ENCODE measurements around the gene STK24.
A peak's percentile ranks its signal among the peaks of the same experiment; 100 is the strongest.

STK24 gene

GRCh38 chr13:98486412-98486811 is 90.5 kb downstream of the STK24 start:
- no peak for DNase-seq

- no peak for DNase-seq
Measured at GRCh38 chr13:98485561-98485960, 91.3 kb downstream of the STK24 start.

DNA sequence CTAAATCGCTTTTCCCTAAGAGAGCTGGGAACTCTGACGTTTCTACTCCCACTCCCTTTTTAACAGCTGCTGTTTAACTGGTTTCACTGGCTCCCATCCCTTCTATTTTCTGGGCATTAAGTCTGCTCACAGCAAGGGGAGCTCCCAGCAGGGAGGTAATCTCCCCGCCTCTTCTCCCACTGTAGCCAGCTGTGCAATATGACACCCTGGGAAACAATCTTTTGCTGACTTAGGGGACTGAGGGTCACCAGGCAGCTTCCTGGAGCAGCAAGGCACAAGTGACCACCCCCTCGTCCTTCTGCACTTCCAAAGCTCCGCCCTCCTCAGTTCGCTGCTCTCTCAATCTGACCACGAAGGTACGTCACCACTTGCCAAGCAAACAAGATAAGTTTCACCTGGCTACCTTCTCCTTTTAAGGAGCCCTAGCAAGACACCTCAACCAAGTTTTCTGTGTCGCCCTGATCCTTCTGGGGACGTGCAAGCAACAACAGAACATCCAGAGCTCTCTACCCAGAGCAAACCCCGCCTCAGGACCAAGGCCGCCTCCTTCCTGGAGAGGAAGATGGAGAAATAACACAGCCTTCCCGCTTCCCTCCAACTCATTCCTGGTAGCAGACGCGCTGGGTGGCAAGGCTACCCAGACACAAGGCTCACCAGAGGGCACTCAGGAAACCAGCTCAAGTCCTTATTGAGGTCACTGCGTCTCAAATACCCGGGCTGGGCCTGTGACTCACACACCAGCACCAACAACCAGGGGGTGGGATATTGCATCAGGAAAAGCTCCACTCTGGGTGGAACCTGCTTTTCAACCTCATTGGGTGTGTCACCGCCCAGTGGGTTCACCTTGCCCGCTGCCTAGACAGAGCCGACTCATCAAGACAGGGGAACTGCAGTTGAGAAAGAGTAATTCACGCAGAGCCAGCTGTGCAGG is 92.4 kb downstream of the STK24 start:
- peak; percentile 88 for DNase-seq

DNA sequence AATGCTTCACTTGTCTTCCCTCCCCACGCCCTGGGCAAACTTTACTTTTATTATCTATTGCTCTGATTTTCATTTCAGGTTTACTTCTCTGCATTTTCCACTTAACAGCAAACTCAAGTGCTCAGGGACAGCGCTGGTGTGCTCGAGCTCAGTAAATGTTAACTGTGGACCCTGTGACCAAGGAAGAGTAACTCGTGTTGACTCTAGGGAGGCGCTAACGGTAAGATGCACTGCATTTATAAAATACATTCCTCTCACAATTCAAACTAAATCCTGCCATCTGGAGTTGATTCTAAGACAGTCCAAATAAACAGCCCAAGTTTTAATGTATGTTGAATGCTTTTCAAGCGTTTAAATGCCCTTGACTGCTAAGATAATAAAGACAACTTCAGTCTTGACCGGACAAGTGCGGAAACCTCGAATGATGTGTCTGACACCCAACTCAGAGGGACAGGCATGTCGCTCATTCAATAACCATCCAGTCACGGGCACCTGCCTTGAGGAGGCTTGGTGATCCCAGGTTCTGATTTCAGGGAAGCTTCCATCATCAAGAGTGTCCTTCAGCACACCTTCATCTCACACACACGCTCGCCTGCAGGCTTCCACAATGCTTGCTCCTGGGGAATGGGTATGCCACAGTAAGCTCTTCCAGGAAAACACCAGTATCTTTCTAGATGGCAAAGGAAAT is 93.2 kb downstream of the STK24 start:
- no peak for DNase-seq

DNA sequence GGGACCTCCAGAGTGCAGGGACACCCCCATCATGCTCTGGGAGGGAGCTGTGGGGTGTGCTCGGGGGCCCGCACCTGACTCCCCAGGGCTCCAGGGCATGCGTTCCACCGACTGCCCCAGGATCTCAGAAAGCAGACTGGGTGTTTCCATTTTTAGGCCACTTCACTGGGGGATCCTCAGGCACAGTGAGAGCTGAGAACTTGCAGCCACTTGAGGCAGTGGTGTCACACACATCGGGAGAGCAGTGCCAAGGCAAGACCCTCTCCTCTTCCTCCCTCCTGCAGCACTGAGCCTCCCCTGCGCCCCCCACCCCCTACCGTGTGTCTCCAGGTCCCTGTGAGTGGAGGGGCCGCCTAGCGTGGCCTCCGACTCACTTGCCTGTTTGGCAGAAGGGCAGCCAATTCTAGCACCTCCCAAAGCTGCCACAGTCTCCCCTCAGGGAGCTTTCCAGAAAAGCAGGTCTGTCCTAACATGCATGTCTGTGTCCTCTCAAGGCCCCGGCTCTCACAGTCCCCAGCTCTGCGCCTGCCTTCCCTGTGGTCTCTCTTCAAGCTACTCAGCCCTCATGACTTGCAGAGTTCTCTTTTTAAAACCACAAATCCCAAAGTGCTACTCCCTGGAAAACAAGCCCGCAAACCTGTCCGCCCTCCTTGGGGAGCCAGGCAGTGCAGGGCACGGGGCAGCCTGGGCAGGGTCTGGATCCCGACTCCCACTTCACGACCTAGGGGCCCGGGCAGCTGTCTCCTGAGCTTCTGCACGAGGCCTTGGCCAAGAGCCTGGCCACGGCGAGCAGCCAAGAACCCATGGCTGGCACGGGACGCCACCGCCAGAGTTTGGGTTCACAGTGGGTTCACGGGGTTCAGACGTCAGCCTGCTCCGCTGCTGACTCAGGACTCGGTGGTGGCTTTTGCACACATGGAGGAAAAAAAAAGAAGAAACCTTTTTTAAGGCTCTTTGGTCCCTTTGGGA is 94.1 kb downstream of the STK24 start:
- DNase-seq: no peak

- no peak for DNase-seq
Measured at GRCh38 chr13:98480915-98481877, 95.7 kb downstream of the STK24 start.

DNA sequence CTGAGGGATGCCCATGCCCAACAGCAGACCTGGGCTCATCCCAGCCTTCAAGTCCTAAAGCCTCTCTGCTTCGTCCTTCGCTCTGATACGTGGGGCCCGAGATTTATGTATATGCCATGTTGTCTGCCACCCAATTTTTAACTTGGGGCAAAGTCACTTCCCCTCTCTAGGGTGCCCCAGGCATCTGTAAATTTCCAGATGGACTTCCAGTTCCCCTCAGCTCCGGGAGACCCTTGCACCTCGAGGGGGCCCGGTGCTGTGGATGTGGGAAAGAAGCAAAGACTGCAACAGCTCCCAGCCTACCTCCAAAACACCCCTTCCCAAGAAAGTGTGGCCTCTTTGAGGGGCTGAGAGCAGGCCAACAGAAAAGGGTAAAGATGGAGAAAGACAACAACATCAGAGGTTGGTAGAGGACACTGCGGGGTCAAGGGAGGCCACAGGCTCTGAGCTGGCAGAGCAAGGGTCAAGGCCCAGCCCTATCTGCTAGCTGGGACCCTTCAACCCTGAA is 97.4 kb downstream of the STK24 start:
- DNase-seq: no peak

GRCh38 chr13:98478189-98479129 is 98.4 kb downstream of the STK24 start:
- DNase-seq: no peak

GRCh38 chr13:98476538-98476966 is 100.4 kb downstream of the STK24 start:
- DNase-seq: no peak

- DNase-seq: no peak
Measured at GRCh38 chr13:98476106-98476505, 100.8 kb downstream of the STK24 start.

GRCh38 chr13:98475522-98475921 is 101.4 kb downstream of the STK24 start:
- DNase-seq: no peak

DNA sequence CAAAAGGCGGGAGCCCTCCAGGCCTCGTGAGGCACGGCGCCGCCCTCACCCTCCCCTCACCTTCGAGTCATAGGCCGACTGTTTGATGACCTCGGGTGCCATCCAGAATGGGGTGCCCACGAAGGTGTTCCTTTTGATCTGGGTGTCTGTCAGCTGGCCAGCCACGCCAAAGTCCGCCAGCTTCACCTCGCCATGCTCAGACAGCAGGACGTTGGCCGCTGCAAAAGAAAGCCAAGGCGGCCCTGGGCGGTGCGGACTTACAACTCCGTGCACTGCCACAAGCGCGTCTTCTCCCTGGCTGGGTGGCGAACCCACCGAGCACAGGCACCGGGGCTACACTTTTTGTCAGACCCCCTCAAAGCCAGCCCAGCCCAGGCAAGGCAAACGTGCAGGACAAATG is 102.1 kb downstream of the STK24 start:
- DNase-seq: no peak

GRCh38 chr13:98474292-98474691 is 102.6 kb downstream of the STK24 start:
- no peak for DNase-seq

- DNase-seq: no peak
Measured at GRCh38 chr13:98473788-98474144, 103.1 kb downstream of the STK24 start.

DNA sequence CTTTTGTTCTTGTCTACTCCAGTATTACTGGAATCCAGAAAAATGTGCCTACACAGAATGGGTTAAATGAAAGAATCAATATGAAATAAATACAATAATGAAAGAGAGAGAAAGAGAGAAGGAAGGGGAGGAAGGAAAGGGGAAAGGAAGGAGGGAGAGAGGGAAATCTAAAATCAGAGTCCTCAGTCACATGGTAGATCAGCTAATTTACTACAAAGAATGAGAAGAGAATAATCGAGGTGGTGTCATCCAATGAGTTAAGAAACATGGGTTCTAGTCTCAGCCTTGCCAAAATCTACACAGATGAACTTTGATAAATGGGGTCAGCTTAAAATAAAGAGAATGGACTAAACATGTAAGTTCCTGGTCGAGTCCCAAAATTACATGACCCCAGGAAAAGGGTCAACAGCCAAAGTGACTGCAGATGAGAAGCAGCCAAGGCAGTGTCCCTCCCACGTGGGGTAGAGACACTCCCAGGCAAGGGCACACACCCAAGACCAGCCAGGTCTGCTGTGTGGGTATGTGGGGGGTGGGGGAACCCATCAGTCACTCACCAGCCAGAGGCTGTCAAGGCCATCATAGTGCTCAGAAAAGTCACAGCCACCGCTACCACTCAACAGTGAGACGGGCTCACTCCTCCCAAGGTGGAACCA is 103.6 kb downstream of the STK24 start:
- no peak for DNase-seq

DNA sequence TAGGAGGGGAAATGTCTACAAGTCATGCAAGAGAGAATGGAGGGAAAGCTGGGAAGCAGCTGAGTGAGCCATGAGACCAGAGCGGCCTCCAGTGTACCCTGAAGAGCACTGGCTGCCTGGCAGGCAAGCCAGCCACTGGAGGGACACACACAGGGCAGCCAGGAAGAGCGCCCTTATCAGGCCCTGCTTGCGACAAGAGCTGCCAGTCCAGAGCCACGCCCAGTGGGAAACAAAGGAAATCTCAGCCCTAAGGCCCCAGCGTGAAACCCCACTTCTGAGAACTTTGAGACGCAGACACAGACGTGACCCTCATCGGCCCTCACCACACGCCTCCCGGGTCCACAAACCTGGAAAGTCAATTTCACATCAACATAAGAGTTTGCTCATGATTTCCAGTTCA is 105.0 kb downstream of the STK24 start:
- no peak for DNase-seq

DNA sequence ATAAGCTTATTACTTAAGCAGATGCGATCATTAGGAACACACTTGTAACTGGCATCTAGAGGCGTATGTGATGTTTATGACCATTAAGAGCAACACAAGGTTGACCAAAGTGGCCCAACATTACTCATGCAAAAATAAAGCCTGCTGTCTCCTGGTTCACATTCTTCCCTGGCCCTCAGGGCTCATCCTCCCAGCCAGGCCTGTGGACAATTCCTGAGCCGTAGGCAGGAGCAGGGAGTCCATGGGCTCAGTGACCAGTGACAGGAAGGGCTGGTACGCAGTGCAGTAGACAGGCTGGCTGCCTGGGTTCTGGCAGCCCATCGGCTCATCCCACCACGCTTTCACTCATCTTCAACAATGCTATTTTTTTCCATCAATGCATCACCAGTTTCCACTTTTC is 106.0 kb downstream of the STK24 start:
- DNase-seq: no peak

GRCh38 chr13:98468929-98469328 is 108.0 kb downstream of the STK24 start:
- DNase-seq: no peak

DNA sequence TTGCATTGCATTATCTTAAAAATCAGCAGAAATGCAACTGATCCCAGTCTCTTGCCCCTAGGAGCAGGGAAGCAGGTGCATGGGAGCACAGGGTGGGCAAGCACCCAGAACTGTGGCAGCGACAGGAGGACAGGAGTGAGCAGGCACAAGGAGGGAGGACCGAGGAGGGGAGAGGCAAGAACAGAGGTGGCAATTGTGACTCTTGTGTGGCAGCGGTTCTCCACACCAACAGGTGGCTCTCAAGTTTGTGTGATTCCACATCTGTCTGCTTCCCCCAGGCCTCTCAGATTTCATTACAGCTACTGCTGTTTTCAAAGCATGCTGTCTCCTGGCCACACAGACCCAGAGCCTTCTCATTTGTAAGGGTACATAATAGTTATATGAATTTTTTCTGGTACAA is 108.5 kb downstream of the STK24 start:
- no peak for DNase-seq

All from DMS53 (cell line).